T-helper 2 cell (primary cell): Measurements from ENCODE around the gene SECTM1.

Experiments used
- DNase-seq, 5 experiments: peaks; one replicate each; pipeline versions ENCODE4 v3.0.0 to v3.0.0-alpha.2; 2012 to 2022

SECTM1 gene

GRCh38 chr17:82346342-82347300 is 13.1 kb upstream of the SECTM1 start:
- no peak for DNase-seq

- no peak for DNase-seq
Observed at GRCh38 chr17:82345151-82345976, 11.8 kb upstream of the SECTM1 start.

- no peak for DNase-seq
Observed at GRCh38 chr17:82344175-82344907, 10.8 kb upstream of the SECTM1 start.

GRCh38 chr17:82343560-82343959 is 10.0 kb upstream of the SECTM1 start:
- no peak for DNase-seq

- no peak for DNase-seq
Observed at GRCh38 chr17:82342361-82343079, 9.0 kb upstream of the SECTM1 start.

GRCh38 chr17:82339634-82340580 is 6.3 kb upstream of the SECTM1 start:
- no peak for DNase-seq

GRCh38 chr17:82338858-82339633 is 5.5 kb upstream of the SECTM1 start:
- no peak for DNase-seq

- DNase-seq: peak in 1 of 5 experiments; percentile 46
Observed at GRCh38 chr17:82334622-82335394, 1.2 kb upstream of the SECTM1 start.

GRCh38 chr17:82334204-82334621 is 647 bp upstream of the SECTM1 start:
- no peak for DNase-seq

- peak in 1 of 5 experiments; percentile 57 for DNase-seq
Observed at GRCh38 chr17:82332669-82333278, 792 bp downstream of the SECTM1 start.

- DNase-seq: no peak
Observed at GRCh38 chr17:82331345-82331939, 2.1 kb downstream of the SECTM1 start.

- DNase-seq: no peak
Observed at GRCh38 chr17:82330322-82331239, 3.0 kb downstream of the SECTM1 start.

GRCh38 chr17:82329683-82330321 is 3.8 kb downstream of the SECTM1 start:
- DNase-seq: no peak

- DNase-seq: no peak
Observed at GRCh38 chr17:82328994-82329507, 4.5 kb downstream of the SECTM1 start.

GRCh38 chr17:82328141-82328993 is 5.2 kb downstream of the SECTM1 start:
- DNase-seq: no peak

- no peak for DNase-seq
Observed at GRCh38 chr17:82327757-82328140, 5.8 kb downstream of the SECTM1 start.
